Fibroblast of skin of right quadriceps (primary cell): ENCODE data around the gene SRRM2.

Source experiments
- DNase-seq: peaks from one replicate; pipeline ENCODE4 v3.0.0-alpha.2; 2013

SRRM2 gene

GRCh38 chr16:2804728-2805127 lies 52.3 kb downstream of the SRRM2 start:
- no peak for DNase-seq

DNA sequence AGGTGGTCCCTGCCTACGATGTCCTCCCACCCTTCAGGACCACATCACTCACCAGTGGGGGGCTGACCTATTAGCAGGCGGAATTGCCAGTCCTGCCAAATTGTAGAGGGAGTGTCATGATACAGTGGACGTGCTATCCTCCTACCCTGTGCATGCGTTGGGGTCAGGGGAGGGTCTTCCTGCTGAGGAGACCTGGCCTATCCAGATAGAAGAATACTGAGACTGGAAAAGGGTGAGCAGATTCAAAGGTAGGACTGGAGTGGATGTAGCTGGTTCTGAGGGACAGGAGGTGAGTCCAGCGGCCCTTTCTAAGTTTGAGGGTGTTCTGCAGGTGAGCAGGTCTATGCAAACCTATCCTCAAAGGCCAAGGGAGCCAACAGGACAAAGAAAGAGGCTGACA lies 53.8 kb downstream of the SRRM2 start:
- DNase-seq, result no peak

DNA sequence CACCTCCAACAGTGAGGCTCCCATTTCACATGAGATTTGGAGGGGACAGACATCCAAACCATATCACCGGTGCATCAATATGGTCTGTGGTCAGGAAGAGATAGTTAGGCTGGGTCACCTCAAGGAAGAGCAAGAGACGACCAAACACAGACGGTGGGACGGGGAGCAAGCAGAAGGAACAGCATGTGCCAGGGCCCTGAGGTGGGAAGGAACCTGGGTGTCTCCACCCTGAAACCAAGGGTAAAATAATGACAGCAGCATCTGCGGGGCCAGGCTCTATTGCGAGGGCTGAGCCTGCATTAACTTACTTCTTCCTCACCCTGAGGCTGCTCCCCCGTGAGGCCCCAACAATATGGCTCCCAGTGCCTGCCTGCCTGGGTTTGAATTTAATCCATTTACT lies 55.7 kb downstream of the SRRM2 start:
- no peak for DNase-seq

DNA sequence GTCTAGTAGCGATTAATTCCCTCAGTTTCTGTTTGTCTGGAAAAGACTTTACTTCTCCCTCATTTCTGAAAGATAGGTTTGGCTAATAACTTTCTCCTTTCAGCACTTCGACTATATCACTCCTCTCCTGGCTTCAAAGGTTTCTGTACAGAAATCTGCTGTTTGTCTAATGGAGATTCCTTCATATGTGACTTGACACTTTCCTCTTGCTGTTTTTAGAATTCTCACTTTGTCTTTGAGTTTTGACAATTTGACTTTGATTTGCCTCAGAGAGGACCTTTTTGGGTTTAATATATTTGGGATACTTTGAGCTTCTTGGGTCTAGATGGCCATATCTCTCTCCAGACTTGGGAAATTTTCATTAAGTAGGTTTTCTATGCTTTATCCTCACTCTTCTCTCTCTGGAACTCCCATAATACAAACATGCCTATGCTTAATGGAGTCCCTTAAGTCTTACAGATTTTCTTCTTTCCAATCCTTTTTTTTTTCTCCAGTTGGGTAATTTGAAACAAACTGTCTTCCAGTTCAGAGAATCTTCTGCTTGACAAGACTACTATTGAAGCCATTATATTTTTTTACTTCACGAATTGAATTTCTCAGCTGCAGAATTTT lies 56.8 kb downstream of the SRRM2 start:
- DNase-seq, result no peak

DNA sequence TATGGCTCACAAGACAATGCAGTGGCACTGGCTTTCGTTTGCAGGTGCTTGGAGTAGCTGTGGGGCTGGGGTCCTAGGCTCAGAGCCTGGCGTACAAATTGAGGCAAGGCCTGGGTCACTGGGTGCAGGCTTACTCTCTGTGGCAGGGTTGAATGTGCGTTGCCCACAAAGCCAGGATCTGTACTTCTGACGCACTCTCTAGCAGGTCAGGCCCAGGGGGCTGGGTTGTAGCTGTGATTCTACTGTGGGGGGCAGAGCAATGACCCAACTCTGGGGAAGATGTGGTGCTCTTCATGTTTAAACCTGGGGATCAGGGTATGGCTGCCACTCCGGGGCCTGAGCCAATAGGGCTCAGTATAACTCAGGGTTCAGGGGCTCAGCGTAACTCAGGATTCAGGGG lies 58.2 kb downstream of the SRRM2 start:
- no peak for DNase-seq

- DNase-seq, result no peak
Measured at GRCh38 chr16:2811703-2812471, 59.4 kb downstream of the SRRM2 start.

DNA sequence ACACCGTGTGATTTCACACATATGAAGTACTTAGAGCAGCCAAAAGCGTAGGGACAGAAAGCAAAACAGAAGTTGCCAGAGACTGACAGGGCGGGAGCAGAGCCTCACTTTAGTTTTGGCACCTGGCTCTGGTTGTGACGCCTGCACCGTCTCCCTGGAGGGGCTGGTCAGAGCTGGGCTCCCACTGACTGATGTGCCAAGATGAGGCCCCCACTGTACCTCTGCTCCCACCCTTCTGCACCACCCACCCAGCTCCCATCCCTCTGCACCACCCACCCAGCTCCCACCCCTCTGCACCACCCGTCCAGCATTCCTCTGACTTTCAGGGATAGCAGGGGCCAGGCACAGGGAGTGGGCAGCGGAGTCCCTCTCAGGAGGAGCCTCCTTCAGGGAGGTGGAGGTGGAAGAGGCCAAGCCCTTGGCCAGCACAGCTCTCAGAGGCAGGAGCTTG lies 61.4 kb downstream of the SRRM2 start:
- DNase-seq, result no peak

GRCh38 chr16:2814551-2815298 lies 62.3 kb downstream of the SRRM2 start:
- DNase-seq, result no peak

- DNase-seq, result no peak
Measured at GRCh38 chr16:2815299-2815771, 62.9 kb downstream of the SRRM2 start.

- DNase-seq, result no peak
Measured at GRCh38 chr16:2816751-2817339, 64.4 kb downstream of the SRRM2 start, which contains the start of gene PRSS21. Gene PRSS21, plus strand, starts transcription at chr16:2817237. Its CDS starts 32 bp downstream, at chr16:2817269.

DNA sequence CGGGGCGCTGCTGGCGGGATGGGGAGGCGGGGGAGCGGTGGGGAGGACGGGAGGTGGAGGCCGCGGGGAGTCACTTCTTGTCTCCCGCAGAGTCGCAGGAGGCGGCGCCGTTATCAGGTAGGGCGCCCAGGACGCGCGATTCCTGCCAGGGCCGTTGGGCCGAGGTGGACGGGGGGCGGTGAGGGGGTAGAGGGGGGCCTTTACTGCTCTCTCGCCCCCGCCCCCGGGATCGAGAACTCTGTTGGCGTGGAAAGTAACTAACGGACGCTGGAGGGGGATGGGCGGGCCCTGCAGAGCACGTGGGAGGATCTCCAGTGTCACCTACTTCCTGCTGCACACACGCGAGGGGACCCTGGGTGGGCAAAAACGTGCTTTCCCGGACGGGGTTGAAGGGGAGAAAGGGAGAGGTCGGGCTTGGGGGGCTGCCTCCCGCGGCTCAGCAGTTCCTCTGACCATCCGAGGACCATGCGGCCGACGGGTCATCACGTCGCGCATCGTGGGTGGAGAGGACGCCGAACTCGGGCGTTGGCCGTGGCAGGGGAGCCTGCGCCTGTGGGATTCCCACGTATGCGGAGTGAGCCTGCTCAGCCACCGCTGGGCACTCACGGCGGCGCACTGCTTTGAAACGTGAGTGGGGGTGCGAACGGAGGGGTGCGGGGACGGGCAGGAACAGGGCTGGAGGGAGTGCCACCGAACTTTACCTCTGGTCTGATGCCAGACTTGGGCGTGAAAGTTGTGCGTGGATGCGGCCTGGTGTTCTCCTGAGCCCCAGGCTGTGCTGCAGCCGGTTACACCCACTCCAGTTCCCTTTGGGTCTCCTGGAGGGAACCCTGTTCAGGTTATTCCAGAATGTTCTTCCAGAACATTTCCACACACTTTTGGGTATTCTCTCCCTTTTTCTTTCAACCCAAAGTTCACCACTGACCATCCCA lies 65.2 kb downstream of the SRRM2 start:
- no peak for DNase-seq

DNA sequence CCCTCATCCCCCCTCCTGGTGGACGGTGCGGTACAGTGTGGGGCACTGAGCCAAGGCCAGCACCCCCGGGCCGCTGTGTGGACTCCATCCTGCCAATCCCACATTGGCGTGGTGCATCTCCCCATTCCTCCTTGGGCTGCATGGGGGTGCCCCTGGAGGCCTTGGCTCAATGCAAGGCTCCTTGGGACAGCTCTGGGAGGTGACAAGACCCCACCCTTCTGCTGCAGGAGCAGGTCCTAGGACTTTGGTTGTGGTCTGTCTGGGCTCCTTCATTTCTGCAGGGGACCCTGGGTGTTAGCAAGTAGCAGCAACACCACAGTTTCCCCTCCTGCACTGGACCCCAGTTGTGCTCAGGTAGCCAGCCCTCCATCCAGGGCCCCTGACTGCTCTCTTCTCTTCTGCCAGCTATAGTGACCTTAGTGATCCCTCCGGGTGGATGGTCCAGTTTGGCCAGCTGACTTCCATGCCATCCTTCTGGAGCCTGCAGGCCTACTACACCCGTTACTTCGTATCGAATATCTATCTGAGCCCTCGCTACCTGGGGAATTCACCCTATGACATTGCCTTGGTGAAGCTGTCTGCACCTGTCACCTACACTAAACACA lies 65.9 kb downstream of the SRRM2 start:
- no peak for DNase-seq

- no peak for DNase-seq
Measured at GRCh38 chr16:2819179-2819938, 66.9 kb downstream of the SRRM2 start.

GRCh38 chr16:2819939-2820835 lies 67.7 kb downstream of the SRRM2 start:
- DNase-seq, result no peak
